Testis (tissue), 3 donors: ENCODE measurements around the gene AGFG2. TPM values are rescaled to one million over a fixed set of nuclear protein-coding genes. Genes with fewer than 3 reads are reported as not detected.

Experiments used
- DNase-seq: peaks from one replicate; pipeline ENCODE4 v3.0.0-alpha.2; 2019
- H3K27ac ChIP-seq, 2 donors: fragments of 200-600 bp; sonication (generic); one replicate each; pipeline ENCODE4 v1.5.1; 2019
- H3K27me3 ChIP-seq: fragments of 200-600 bp; sonication (generic); one replicate; pipeline ENCODE4 v1.5.1; 2019
- H3K36me3 ChIP-seq: fragments of 200-600 bp; sonication (generic); one replicate; pipeline ENCODE4 v1.5.1; 2017; ENCODE audit warnings: low read depth; ENCODE audit errors: missing control alignments
- H3K4me1 ChIP-seq: fragments of 200-600 bp; sonication (generic); one replicate; pipeline ENCODE4 v1.5.1; 2019
- H3K4me3 ChIP-seq, 2 donors: fragments of 200-600 bp; sonication (generic); one replicate each; pipeline ENCODE4 v1.5.1; 2017 to 2019
- H3K9me3 ChIP-seq: fragments of 200-600 bp; sonication (generic); one replicate; pipeline ENCODE4 v1.5.1; 2017
- CTCF ChIP-seq, 3 experiments: fragments of 450-650 bp in 2 of 3; fragments of 200-600 bp in 1 of 3; sonication (generic) in 1 of 3; IDR thresholded peaks; one replicate each; pipeline ENCODE4 v1.5.1; 2016 to 2019; ENCODE audit warnings: antibody characterized with exemption in 3 of 3, mild to moderate bottlenecking in 2 of 3, moderate library complexity in 1 of 3
- POLR2A ChIP-seq: fragments of 450-650 bp; IDR thresholded peaks from one replicate; pipeline ENCODE4 v1.6.1; 2017; ENCODE audit warnings: antibody characterized with exemption, mild to moderate bottlenecking, moderate library complexity
- WGBS, 2 donors: methylation state at CpG; one replicate each; pipeline ENCODE4 v1.1.5; 2018; 5-methylcytosine and 5-hydroxymethylcytosine counted together
- intact Hi-C: fragments of 100-400 bp; cut with DNase I; formaldehyde crosslinking; loops from one replicate; pipeline ENCODE4 v1.15.1; 2023; ENCODE audit warnings: low total_unique reads
- polyA plus RNA-seq: library from polyadenylated mRNA; stranded (reverse); fragments of 350-450 nt; fragmentation: Illumina TruSeq; extraction: RNeasy Lipid Tissue Mini Kit (QIAGEN cat#74804); gene quantifications from one replicate; pipeline ENCODE4 v1.2.3, GENCODE V29; 2014; ENCODE audit warnings: low read depth, low replicate concordance; ENCODE audit not compliant: insufficient read depth
- total RNA-seq, 2 donors: library from RNA; depleted of rRNA; stranded (reverse); fragments of >200 nt; gene quantifications; one replicate each; pipeline ENCODE4 v1.2.3, GENCODE V29; 2016

The AGFG2 gene
- total and polyA plus RNA-seq, 3 donors from 2014 or later = 51.4 to 67.2 (median 62.0) TPM

DNA sequence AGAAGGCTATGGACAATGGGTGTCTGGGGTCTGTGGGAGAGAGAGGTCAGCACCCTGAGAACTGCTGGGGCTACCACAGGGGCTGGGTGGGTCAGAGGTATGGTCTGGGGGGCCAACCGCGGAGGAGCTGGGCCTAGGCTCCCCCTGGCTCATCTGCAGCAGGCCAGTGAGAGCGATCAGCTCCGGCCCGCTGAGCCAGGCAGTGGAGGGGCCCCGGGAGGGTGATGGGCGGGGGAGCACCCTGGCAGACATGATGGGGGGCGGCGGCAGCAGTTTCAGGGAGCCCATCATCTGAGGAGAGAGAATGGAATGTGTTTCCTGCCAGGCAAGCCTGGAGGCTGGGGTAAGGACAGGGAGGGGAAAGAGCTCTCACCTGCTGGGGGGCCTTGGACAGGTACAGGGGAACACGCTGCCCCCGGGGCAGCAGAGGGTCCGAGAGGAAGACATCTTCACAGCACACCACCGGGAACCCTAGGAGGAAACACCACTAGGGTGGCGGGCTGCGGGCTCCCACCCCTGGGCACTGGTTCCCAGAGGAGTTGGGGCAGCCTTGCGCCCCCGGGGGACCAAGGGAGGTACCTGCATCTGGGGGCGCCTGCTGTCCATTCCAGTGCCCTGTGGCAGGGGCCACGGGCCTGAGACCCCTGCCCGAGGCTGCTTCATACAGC, 33.4 kb downstream of the AGFG2 start:
- no peak for DNase-seq
- intact Hi-C loops = no loop called here
- H3K27ac ChIP-seq = no peak overlapping the region
- H3K4me1 ChIP-seq = peaks cover 29% of the 10 kb centered on the region
- no peaks in the 10 kb centered on the region for H3K36me3 ChIP-seq
- WGBS, 2 donors = 77 to 84% methylated on average over 15 to 18 of the region's 20 CpGs
- H3K4me3 ChIP-seq = no peak overlapping the region
- no peaks in the 10 kb centered on the region for H3K9me3 ChIP-seq
- TF ChIP-seq POLR2A = no peak
- no peak for TF ChIP-seq CTCF (IDR thresholded peaks at IDR 0.05)
- H3K27me3 ChIP-seq = no peaks in the 10 kb centered on the region

GRCh38 chr7:100572949-100573675, 34.1 kb downstream of the AGFG2 start:
- no peak overlapping the region for H3K27ac ChIP-seq
- H3K36me3 ChIP-seq = no peaks in the 10 kb centered on the region
- TF ChIP-seq POLR2A (no peak), CTCF (IDR thresholded peaks at IDR 0.05) (no peak)
- no peaks in the 10 kb centered on the region for H3K9me3 ChIP-seq
- H3K4me3 ChIP-seq = peak overlapping the region; percentile 27 to 41
- DNase-seq = no peak
- 78 to 79% methylated on average over 12 to 22 of the region's 30 CpGs for WGBS, 2 donors
- intact Hi-C loops = no loop called here
- H3K27me3 ChIP-seq = no peaks in the 10 kb centered on the region
- peaks cover 22% of the 10 kb centered on the region for H3K4me1 ChIP-seq

DNA sequence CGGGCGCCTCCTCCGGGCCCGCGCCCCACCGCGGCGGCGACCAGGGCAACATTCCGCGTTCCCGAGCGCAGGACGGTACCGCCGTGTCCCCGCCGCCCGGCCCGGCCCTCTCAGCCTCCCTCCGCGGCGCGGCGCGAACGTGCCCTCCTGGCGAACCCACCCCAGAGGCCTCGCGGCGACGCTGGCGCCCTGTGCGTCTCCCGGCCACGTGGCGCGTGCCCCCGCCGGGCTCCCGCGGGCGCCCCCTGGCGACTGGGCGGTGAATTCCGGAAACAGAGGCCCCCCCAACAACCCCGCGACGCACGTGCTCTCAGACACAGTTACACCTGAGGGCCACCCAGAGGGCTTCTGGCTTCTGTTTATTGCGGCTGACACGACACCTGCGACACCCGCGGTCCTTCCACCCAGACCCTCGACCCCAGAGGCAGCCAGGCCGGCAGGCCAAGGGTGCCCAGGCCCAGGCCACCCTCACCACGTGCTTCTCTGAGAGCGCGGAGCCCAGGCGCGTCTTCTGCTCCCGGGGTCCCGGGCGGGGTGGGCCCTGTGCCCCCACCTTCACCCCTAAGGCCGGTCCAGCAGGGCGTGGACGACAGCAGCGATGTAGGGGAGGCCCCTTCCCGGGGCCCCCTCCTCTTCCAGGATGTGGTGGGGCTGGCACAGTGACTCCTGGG, 34.8 kb downstream of the AGFG2 start, which contains the start of gene SAP25:
SAP25 (minus strand) TSS at position 210 of the 671 bp plus-strand sequence; CDS start at position 52, 158 bp downstream.
- Histone ChIP-seq H3K9me3 (no peaks in the 10 kb centered on the region), H3K4me1 (peaks cover 15% of the 10 kb centered on the region), H3K27me3 (no peaks in the 10 kb centered on the region), H3K4me3 (peak within 1 kb of the TSS; percentile 27 to 41), H3K27ac (peak within 1 kb of the TSS; percentile 49 to 71), H3K36me3 (no peaks in the 10 kb centered on the region)
- WGBS, 2 donors = 72 to 88% methylated on average over 12 to 69 of the region's 70 CpGs
- peak; percentile 56 for DNase-seq
- TF ChIP-seq POLR2A = no peak
- peak in 2 of 3 experiments; percentile 42 to 53 for TF ChIP-seq CTCF (IDR thresholded peaks at IDR 0.05)
- intact Hi-C loops = no loop called here

- Histone ChIP-seq H3K27me3 (no peaks in the 10 kb centered on the region), H3K36me3 (no peaks in the 10 kb centered on the region), H3K27ac (peak overlapping the region; percentile 49 to 71), H3K9me3 (no peaks in the 10 kb centered on the region), H3K4me1 (peaks cover 7% of the 10 kb centered on the region), H3K4me3 (no peak overlapping the region)
- no peak for DNase-seq
- TF ChIP-seq CTCF (IDR thresholded peaks at IDR 0.05) = no peak
- TF ChIP-seq POLR2A = no peak
- intact Hi-C loops = no loop called here
- 72 to 73% methylated on average over 24 to 44 of the region's 44 CpGs for WGBS, 2 donors
These were observed 35.6 kb downstream of the AGFG2 start for GRCh38 chr7:100574362-100575205.
